CD14-positive monocyte (primary cell): ENCODE results near the gene FN1. TPM values are rescaled to one million over a fixed set of nuclear protein-coding genes. Genes with fewer than 3 reads are reported as not detected.

Experiments used
- DNase-seq, 3 donors: peaks; one replicate each; pipeline ENCODE4 v3.0.0-alpha.2; 2011 to 2022
- H2AFZ ChIP-seq: 2 replicates; pipeline ENCODE4 v1.6.0; 2012; ENCODE audit warnings: mild to moderate bottlenecking, low read depth, low read length, inconsistent platforms; ENCODE audit not compliant: insufficient read depth, poor library complexity, severe bottlenecking
- H3K27ac ChIP-seq, 2 donors: 1 replicate in 1 of 2; 2 replicates in 1 of 2; pipeline ENCODE4 v1.5.1; 2012 to 2013; ENCODE audit warnings: low read length in 2 of 2, control low read depth in 1 of 2, inconsistent platforms in 1 of 2, low read depth in 1 of 2, mild to moderate bottlenecking in 1 of 2
- H3K27me3 ChIP-seq, 2 donors: one replicate each; pipeline versions ENCODE4 v1.6.0 to v1.6.1; 2011 to 2013; ENCODE audit warnings: low read length in 2 of 2; ENCODE audit not compliant: control insufficient read depth in 2 of 2, insufficient read depth in 2 of 2
- H3K36me3 ChIP-seq, 2 donors: replicated peaks in 1 of 2; 1 replicate in 1 of 2; 2 replicates in 1 of 2; pipeline versions ENCODE4 v1.5.1 to v1.6.1; 2012 to 2013; ENCODE audit warnings: low read length in 2 of 2, control low read depth in 1 of 2, inconsistent platforms in 1 of 2, mild to moderate bottlenecking in 1 of 2; ENCODE audit not compliant: insufficient read depth in 2 of 2, control insufficient read depth in 1 of 2
- H3K4me1 ChIP-seq, 2 donors: 1 replicate in 1 of 2; 2 replicates in 1 of 2; pipeline versions ENCODE4 v1.5.1 to v1.6.1; 2012 to 2013; ENCODE audit warnings: low read length in 2 of 2, control low read depth in 1 of 2, inconsistent platforms in 1 of 2, mild to moderate bottlenecking in 1 of 2, moderate library complexity in 1 of 2; ENCODE audit not compliant: insufficient read depth in 2 of 2, control insufficient read depth in 1 of 2
- H3K4me2 ChIP-seq: replicated peaks from 2 replicates; pipeline ENCODE3; 2012; ENCODE audit warnings: low read length, moderate library complexity, mild to moderate bottlenecking; ENCODE audit not compliant: poor library complexity, severe bottlenecking; ENCODE audit errors: extremely low read depth
- H3K4me3 ChIP-seq, 3 experiments: fragments of 200-600 bp in 1 of 3; sonication (generic) in 1 of 3; replicated peaks in 1 of 3; 1 replicate in 2 of 3; 2 replicates in 1 of 3; pipeline ENCODE4 v1.5.1; 2011 to 2013; ENCODE audit warnings: low read length in 3 of 3, mild to moderate bottlenecking in 3 of 3, control low read depth in 2 of 3, low read depth in 2 of 3, inconsistent platforms in 1 of 3, moderate library complexity in 1 of 3
- H3K79me2 ChIP-seq: 2 replicates; pipeline ENCODE4 v1.6.0; 2012; ENCODE audit warnings: mild to moderate bottlenecking, control low read depth, inconsistent platforms, low read length, moderate library complexity; ENCODE audit not compliant: insufficient read depth
- H3K9ac ChIP-seq: 2 replicates; pipeline ENCODE4 v1.6.0; 2017; ENCODE audit warnings: low read length, mild to moderate bottlenecking; ENCODE audit not compliant: insufficient read depth, poor library complexity, severe bottlenecking
- H3K9me3 ChIP-seq, 2 donors: replicated peaks in 1 of 2; 1 replicate in 1 of 2; 2 replicates in 1 of 2; pipeline versions ENCODE4 v1.5.1 to v1.6.1; 2012 to 2013; ENCODE audit warnings: low read length in 2 of 2, control low read depth in 1 of 2; ENCODE audit not compliant: control insufficient read depth in 1 of 2, insufficient read depth in 1 of 2
- H4K20me1 ChIP-seq: 2 replicates; pipeline ENCODE4 v1.6.0; 2012; ENCODE audit warnings: mild to moderate bottlenecking, low read length, control low read depth, moderate library complexity; ENCODE audit not compliant: insufficient read depth
- H3K27ac Mint-ChIP-seq, 7 donors: one replicate each; pipeline ENCODE4 v1.8.0; 2020; ENCODE audit warnings: mild to moderate bottlenecking in 7 of 7, mixed read lengths in 7 of 7, moderate library complexity in 6 of 7, inconsistent platforms in 2 of 7
- H3K27me3 Mint-ChIP-seq, 3 donors: one replicate each; pipeline ENCODE4 v1.8.0; 2021 to 2022; ENCODE audit warnings: low read depth in 3 of 3, mild to moderate bottlenecking in 3 of 3, mixed read lengths in 3 of 3, moderate library complexity in 3 of 3, inconsistent platforms in 1 of 3
- H3K36me3 Mint-ChIP-seq, 2 donors: one replicate each; pipeline ENCODE4 v1.8.0; 2020; ENCODE audit warnings: mixed read lengths in 2 of 2, inconsistent platforms in 1 of 2, mild to moderate bottlenecking in 1 of 2
- H3K4me1 Mint-ChIP-seq: one replicate; pipeline ENCODE4 v1.8.0; 2020; ENCODE audit warnings: mild to moderate bottlenecking, mixed read lengths
- H3K4me3 Mint-ChIP-seq, 2 donors: one replicate each; pipeline ENCODE4 v1.8.0; 2020; ENCODE audit warnings: mild to moderate bottlenecking in 2 of 2, mixed read lengths in 2 of 2, moderate library complexity in 1 of 2
- H3K9me3 Mint-ChIP-seq, 7 donors: one replicate each; pipeline ENCODE4 v1.8.0; 2020 to 2022; ENCODE audit warnings: mixed read lengths in 7 of 7, mild to moderate bottlenecking in 6 of 7, moderate library complexity in 6 of 7, inconsistent platforms in 2 of 7
- CTCF ChIP-seq: fragments of 200-600 bp; IDR thresholded peaks from one replicate; pipeline ENCODE4 v1.8.0; 2022; ENCODE audit warnings: antibody characterized with exemption, mild to moderate bottlenecking
- WGBS: methylation state at CpG from one replicate; pipeline ENCODE4 v1.1.5; 2013; ENCODE audit warnings: missing lambda C conversion rate; ENCODE audit not compliant: insufficient coverage; 5-methylcytosine and 5-hydroxymethylcytosine counted together
- intact Hi-C, 2 donors: fragments of 100-400 bp; cut with micrococcal nuclease; formaldehyde crosslinking; loops; one replicate each; pipeline versions ENCODE4 v1.15.0 to v1.15.1; 2023
- polyA plus RNA-seq, 3 donors: library from polyadenylated mRNA; depleted of rRNA in 1 of 3; unstranded in 2 of 3; stranded (reverse) in 1 of 3; fragments of 300-500 nt in 2 of 3; fragments of >200 nt in 1 of 3; fragmentation: Illumina TruSeq in 2 of 3; gene quantifications; 1 replicate in 2 of 3; 2 replicates in 1 of 3; pipeline ENCODE4 v1.2.3, GENCODE V29; 2012 to 2021

The FN1 gene
- polyA plus RNA-seq, 3 donors = 0.21 to 0.72 (median 0.23) TPM

DNA sequence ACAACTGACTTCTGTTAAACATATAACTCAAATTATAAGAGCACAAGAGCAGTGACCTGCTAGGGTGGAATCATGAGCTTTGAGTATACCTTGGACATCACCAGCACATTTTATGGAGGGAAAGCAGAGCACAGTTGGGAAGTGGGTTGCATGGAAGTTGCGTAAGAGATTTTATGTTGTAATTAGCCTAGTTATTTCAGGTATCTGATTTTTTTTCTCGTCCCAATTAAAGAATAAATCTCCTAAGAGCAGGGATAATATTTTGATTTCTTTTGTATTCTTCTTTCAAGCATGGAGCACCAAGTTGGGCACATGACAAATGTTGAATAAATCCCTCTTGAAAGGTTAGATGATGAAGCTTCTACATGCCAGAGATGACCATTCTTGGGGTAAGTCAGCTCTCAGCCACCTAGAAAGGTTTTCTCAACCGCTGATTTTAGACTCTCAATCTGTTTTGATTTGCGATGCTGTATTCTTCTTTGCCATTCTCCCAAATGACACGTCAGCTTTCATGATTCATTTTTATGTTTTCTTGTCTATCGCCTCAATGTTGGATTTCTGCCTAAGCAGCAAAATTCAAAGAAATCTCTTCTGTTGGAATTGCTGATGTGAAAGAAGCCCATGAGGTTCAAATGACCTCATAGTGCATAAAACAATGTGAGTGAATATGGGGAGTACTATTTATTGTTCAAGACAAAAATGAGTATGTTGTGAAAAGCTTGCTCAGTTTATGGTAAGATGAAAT lies 15.3 kb upstream of the FN1 start:
- Mint-ChIP-seq H3K4me3 (peak overlapping the region in 1 of 2 donors; percentile 39), H3K27me3 (peaks cover 15 to 38% (median 17%) of the 10 kb centered on the region in 3 donors), H3K27ac (no peak overlapping the region), H3K9me3 (peaks cover 2 to 9% (median 3%) of the 10 kb centered on the region in 7 donors), H3K4me1 (no peaks in the 10 kb centered on the region), H3K36me3 (no peaks in the 10 kb centered on the region)
- TF ChIP-seq CTCF = no peak
- Histone ChIP-seq H3K4me3 (no peak overlapping the region), H3K4me2 (no peak overlapping the region), H4K20me1 (no peaks in the 10 kb centered on the region), H3K79me2 (no peaks in the 10 kb centered on the region), H3K36me3 (no peaks in the 10 kb centered on the region), H3K9me3 (no peaks in the 10 kb centered on the region), H3K27me3 (peaks cover 11 to 20% of the 10 kb centered on the region in 2 donors), H3K9ac (no peak overlapping the region), H3K4me1 (no peaks in the 10 kb centered on the region), H2AFZ (no peak overlapping the region), H3K27ac (no peak overlapping the region)
- WGBS = 100% methylated on average over 1 of the region's 6 CpGs
- intact Hi-C loops = loop anchor here in 1 of 2 donors (5.0 kb wide), 1 partner anchor 481 kb away; no protein-coding TSS in a partner anchor
- no peak for DNase-seq

GRCh38 chr2:215450188-215451011 lies 14.5 kb upstream of the FN1 start:
- intact Hi-C loops = loop anchor here in 1 of 2 donors (5.0 kb wide), 1 partner anchor 482 kb away; no protein-coding TSS in a partner anchor
- no peaks in the 10 kb centered on the region for H3K79me2 ChIP-seq
- Mint-ChIP-seq H3K9me3 (peaks cover 2 to 9% (median 3%) of the 10 kb centered on the region in 7 donors), H3K27me3 (peaks cover 17 to 39% (median 17%) of the 10 kb centered on the region in 3 donors), H3K36me3 (no peaks in the 10 kb centered on the region), H3K4me3 (no peak overlapping the region), H3K4me1 (no peaks in the 10 kb centered on the region), H3K27ac (no peak overlapping the region)
- no peaks in the 10 kb centered on the region for H3K9me3 ChIP-seq
- no peak overlapping the region for H2AFZ ChIP-seq
- H3K4me2 ChIP-seq = no peak overlapping the region
- no peak for DNase-seq
- H3K36me3 ChIP-seq = no peaks in the 10 kb centered on the region
- no peaks in the 10 kb centered on the region for H4K20me1 ChIP-seq
- no peak overlapping the region for H3K27ac ChIP-seq
- no peaks in the 10 kb centered on the region for H3K4me1 ChIP-seq
- H3K9ac ChIP-seq = no peak overlapping the region
- no CpG with 5 or more reads among the region's 4 CpGs for WGBS
- H3K4me3 ChIP-seq = no peak overlapping the region
- no peak for TF ChIP-seq CTCF
- peaks cover 11 to 20% of the 10 kb centered on the region in 2 donors for H3K27me3 ChIP-seq
